K562 (cell line): ENCODE data around the gene CCT7. TPM values are rescaled to one million over a fixed set of nuclear protein-coding genes. Genes with fewer than 3 reads are reported as not detected.
A peak's percentile ranks its signal among the peaks of the same experiment; 100 is the strongest.

ENCODE experiments used
- ATAC-seq: fragments of 200-7000 bp; cut with Tn5 transposase; 3 replicates; pipeline ENCODE4 v1.9.1; 2020; ENCODE audit warnings: moderate library complexity
- BruUV-seq: library from RNA; stranded (reverse); fragments of 400-500 nt; replicated peaks from 2 replicates; lab custom pipeline; 2021; lab: Mats Ljungman, UMichigan
- CTCF ChIA-PET: fragments of 300-600 bp; formaldehyde crosslinking; extraction: SDS; loops from one replicate; lab custom pipeline; 2021; ENCODE audit warnings: low intra/inter-chr PET ratio; lab: Yijun Ruan, JAX
- POLR2A ChIA-PET: fragments of 300-600, 350-650 bp; sonication (Branson Sonifier 250); formaldehyde crosslinking; extraction: SDS; loops from one replicate; lab custom pipeline; 2021; ENCODE audit warnings: antibody characterized with exemption, inconsistent platforms; lab: Yijun Ruan, JAX
- DNase-seq, 4 experiments: peaks; one replicate each; pipeline versions ENCODE4 v3.0.0 to v3.0.0-alpha.2; 2011 to 2018; ENCODE audit warnings: low spot score in 3 of 4, mixed read lengths in 3 of 4; ENCODE audit errors: extremely low read depth in 1 of 4
- FAIRE-seq: peaks from 2 replicates; lab custom pipeline; 2011; peaks lifted over from hg19 to GRCh38; lab: Jason Lieb, UNC
- H2AFZ ChIP-seq: 2 replicates; pipeline ENCODE4 v1.6.0; 2011; ENCODE audit warnings: low read depth, low read length, control low read depth, inconsistent platforms
- H3K27ac ChIP-seq: fragments of 200-600 bp; 3 replicates; pipeline ENCODE4 v1.8.0; 2011; ENCODE audit warnings: low read depth, mild to moderate bottlenecking, control low read depth, inconsistent platforms, low read length, moderate library complexity, mixed read lengths; ENCODE audit errors: extremely low read depth
- H3K27me3 ChIP-seq, 2 experiments: fragments of 300-600 bp in 1 of 2; 2 replicates in 1 of 2; 3 replicates in 1 of 2; pipeline versions ENCODE4 v1.6.0 to v1.8.0; 2011; ENCODE audit warnings: inconsistent platforms in 2 of 2, low read length in 2 of 2, mild to moderate bottlenecking in 1 of 2, mixed read lengths in 1 of 2, moderate library complexity in 1 of 2; ENCODE audit not compliant: control insufficient read depth in 2 of 2, insufficient read depth in 2 of 2
- H3K36me3 ChIP-seq: fragments of 300-600 bp; 3 replicates; pipeline ENCODE4 v1.8.0; 2011; ENCODE audit warnings: mild to moderate bottlenecking, low read length, inconsistent platforms; ENCODE audit not compliant: control insufficient read depth, insufficient read depth
- H3K4me1 ChIP-seq, 2 experiments: fragments of 200-600 bp in 1 of 2; replicated peaks in 1 of 2; 2 replicates in 1 of 2; 3 replicates in 1 of 2; pipeline versions ENCODE4 v1.5.1 to v1.8.0; 2011; ENCODE audit warnings: inconsistent platforms in 2 of 2, low read length in 2 of 2, mild to moderate bottlenecking in 1 of 2, mixed read lengths in 1 of 2, moderate library complexity in 1 of 2; ENCODE audit not compliant: control insufficient read depth in 2 of 2, insufficient read depth in 2 of 2
- H3K4me2 ChIP-seq: 2 replicates; pipeline ENCODE4 v1.6.1; 2011; ENCODE audit warnings: low read length, control low read depth, inconsistent platforms, mixed read lengths; ENCODE audit not compliant: insufficient read depth
- H3K4me3 ChIP-seq: fragments of 200-600 bp; sonication (generic), shearing (Covaris generic); 2 replicates; pipeline ENCODE4 v1.5.1; 2016; ENCODE audit warnings: control low read depth, inconsistent platforms
- H3K79me2 ChIP-seq: fragments of 200-600 bp; 3 replicates; pipeline ENCODE4 v1.8.0; 2011; ENCODE audit warnings: low read length, inconsistent platforms; ENCODE audit not compliant: control insufficient read depth, insufficient read depth
- H3K9ac ChIP-seq, 2 experiments: 2 replicates each; pipeline versions ENCODE4 v1.6.0 to v1.6.1; 2011; ENCODE audit warnings: low read depth in 2 of 2, low read length in 2 of 2, control low read depth in 1 of 2, inconsistent platforms in 1 of 2, mild to moderate bottlenecking in 1 of 2, mixed read lengths in 1 of 2; ENCODE audit not compliant: insufficient read depth in 1 of 2
- H3K9me1 ChIP-seq: one replicate; pipeline ENCODE4 v1.6.0; 2011; ENCODE audit warnings: inconsistent platforms, mild to moderate bottlenecking, low read length, moderate library complexity; ENCODE audit not compliant: control insufficient read depth, insufficient read depth
- H3K9me3 ChIP-seq: replicated peaks from 2 replicates; pipeline ENCODE4 v1.5.1; 2011; ENCODE audit warnings: low read depth, low read length, inconsistent platforms; ENCODE audit not compliant: control insufficient read depth, insufficient read depth
- H4K20me1 ChIP-seq: replicated peaks from 2 replicates; pipeline ENCODE4 v1.6.1; 2011; ENCODE audit warnings: low read length, inconsistent platforms, mixed read lengths; ENCODE audit not compliant: control insufficient read depth, insufficient read depth
- BACH1 ChIP-seq: fragments of 200-800 bp; sonication (Bioruptor generic); IDR thresholded peaks from 2 replicates; pipeline ENCODE4 v1.6.1; 2016; ENCODE audit warnings: missing genetic modification characterization, missing compliant biosample characterization
- CXXC5 ChIP-seq: fragments of 250-450 bp; sonication (Bioruptor Pico); IDR thresholded peaks from 2 replicates; pipeline ENCODE4 v1.8.0; 2022; ENCODE audit warnings: inconsistent platforms, mild to moderate bottlenecking, moderate library complexity
- FOSL1 ChIP-seq: fragments of 200-800 bp; sonication (Bioruptor generic); conservative IDR thresholded peaks from 2 replicates; pipeline ENCODE4 v1.6.1; 2016; ENCODE audit warnings: missing genetic modification characterization, missing compliant biosample characterization
- HDAC1 ChIP-seq, 2 experiments: fragments of 450-650 bp; IDR thresholded peaks; 2 replicates each; pipeline ENCODE4 v1.6.1; 2016 to 2017; ENCODE audit warnings: inconsistent platforms in 1 of 2, mild to moderate bottlenecking in 1 of 2, moderate library complexity in 1 of 2
- IRF2 ChIP-seq: sonication (generic); formaldehyde crosslinking; IDR thresholded peaks from 2 replicates; pipeline ENCODE4 v1.8.1; 2022; ENCODE audit warnings: mild to moderate bottlenecking, missing genetic modification reagents
- JUND ChIP-seq, 2 experiments: IDR thresholded peaks; 2 replicates in 1 of 2; 3 replicates in 1 of 2; pipeline ENCODE4 v1.6.1; 2011; ENCODE audit warnings: borderline replicate concordance in 2 of 2, low read depth in 2 of 2, low read length in 2 of 2, improper control_type of control experiment in 1 of 2, missing biosample characterization in 1 of 2, missing genetic modification characterization in 1 of 2, missing genetic modification reagents in 1 of 2
- RFX1 ChIP-seq: fragments of 450-650 bp; IDR thresholded peaks from 2 replicates; pipeline ENCODE4 v1.6.1; 2016; ENCODE audit warnings: mild to moderate bottlenecking, moderate library complexity
- SRSF3 ChIP-seq: fragments of 200-400 bp; formaldehyde crosslinking; IDR thresholded peaks from 2 replicates; pipeline ENCODE4 v1.6.1; 2016; ENCODE audit warnings: mild to moderate bottlenecking, low read length, moderate library complexity; ENCODE audit not compliant: insufficient read depth
- TSC22D4 ChIP-seq: fragments of 450-650 bp; IDR thresholded peaks from 2 replicates; pipeline ENCODE4 v1.6.1; 2016; ENCODE audit warnings: missing genetic modification characterization, missing biosample characterization, control low read depth
- XRCC3 ChIP-seq: fragments of 450-650 bp; IDR thresholded peaks from 2 replicates; pipeline ENCODE4 v1.6.1; 2017; ENCODE audit warnings: mild to moderate bottlenecking, moderate library complexity
- ZBTB5 ChIP-seq: fragments of 450-650 bp; IDR thresholded peaks from 2 replicates; pipeline ENCODE4 v1.6.1; 2017; ENCODE audit warnings: antibody characterized with exemption
- ZNF239 ChIP-seq: fragments of 250-450 bp; sonication (Bioruptor Pico); IDR thresholded peaks from 2 replicates; pipeline ENCODE4 v1.4.0; 2020; ENCODE audit warnings: mild to moderate bottlenecking
- ZNF384 ChIP-seq: IDR thresholded peaks from 2 replicates; pipeline ENCODE4 v1.6.1; 2012; ENCODE audit warnings: low read depth, low read length, improper control_type of control experiment
- ZNF699 ChIP-seq: fragments of 250-450 bp; sonication (Bioruptor Pico); IDR thresholded peaks from 2 replicates; pipeline ENCODE4 v1.8.0; 2021; ENCODE audit warnings: mild to moderate bottlenecking, moderate library complexity; ENCODE audit not compliant: insufficient replicate concordance
- WGBS: fragments of 100-300 bp; shearing (Covaris generic); methylation state at CpG from one replicate; pipeline ENCODE4 v1.1.6; 2016; ENCODE audit warnings: low coverage, mixed read lengths; ENCODE audit not compliant: insufficient coverage; ENCODE audit errors: missing lambda C conversion rate; 5-methylcytosine and 5-hydroxymethylcytosine counted together
- in situ Hi-C: fragments of 300-500 bp; cut with MboI; formaldehyde crosslinking; loops from 4 replicates; pipeline ENCODE4 v1.15.0; 2018; ENCODE audit warnings: inconsistent platforms, mixed read lengths
- intact Hi-C: fragments of 100-400 bp; cut with micrococcal nuclease; formaldehyde crosslinking; loops from 2 replicates; pipeline ENCODE4 v1.14.2; 2022
- polyA plus RNA-seq, 8 experiments: library from polyadenylated mRNA; depleted of rRNA in 4 of 8; stranded (reverse) in 5 of 8; unstranded in 3 of 8; fragments of >200 nt; fragmentation: Nextera tagmentation in 2 of 8; fragmentation: Illumina TruSeq in 1 of 8; extraction: Ambion mirVana in 2 of 8; extraction: Trizol in 1 of 8; gene quantifications; 2 replicates each; pipeline versions ENCODE4 v1.2.1 to v1.2.3, GENCODE V29; 2011 to 2014; ENCODE audit warnings: inconsistent platforms in 1 of 8, missing spikeins in 1 of 8
- total RNA-seq, 7 experiments: library from RNA; depleted of rRNA in 6 of 7; stranded (reverse); fragments of >200 nt in 6 of 7; fragmentation: Illumina TruSeq in 2 of 7; extraction: Trizol in 2 of 7; gene quantifications; 2 replicates each; pipeline versions ENCODE4 v1.2.1 to v1.2.3, GENCODE V29; 2011 to 2021; ENCODE audit warnings: low replicate concordance in 1 of 7

Gene CCT7
- total and polyA plus RNA-seq, 9 of the 15 experiments (the other 6 are each of a cell fraction or from before 2014, with no cell fraction given): 326 to 856 (median 638) TPM

- in situ Hi-C loops: no loop called here
- Histone ChIP-seq H3K4me3 (no peak overlapping the region), H2AFZ (no peak overlapping the region), H3K4me1 (peaks cover 0 to 10% of the 10 kb centered on the region in 2 experiments; a peak in 3 of 5 replicates), H3K9me1 (no peaks in the 10 kb centered on the region)
- CTCF ChIA-PET: no interaction called here
- peak; percentile 48 for FAIRE-seq
- 0 out of 2 replicates have a peak, but pooled peaks have one; percentile 23 for TF ChIP-seq FOSL1 (tag)
- no peak for TF ChIP-seq SRSF3
- no peak for TF ChIP-seq IRF2 (CRISPR knock-in tag)
- no peak for TF ChIP-seq TSC22D4 (tag)
- TF ChIP-seq JUND (IDR thresholded peaks at IDR 0.05; ENCODE audit: borderline replicate concordance, low read depth, low read length): no peak
- peak; percentile 28; the same call in 1 of the 3 replicates for TF ChIP-seq JUND (tag; IDR thresholded peaks at IDR 0.05; ENCODE audit: borderline replicate concordance, low read depth, low read length)
- TF ChIP-seq ZNF699 (CRISPR knock-in tag): no peak
- no peak for TF ChIP-seq HDAC1 (IDR thresholded peaks at IDR 0.05)
- 0 out of 2 replicates have a peak, but pooled peaks have one; percentile 16 for TF ChIP-seq CXXC5 (CRISPR knock-in tag)
- TF ChIP-seq BACH1 (tag): no peak
- TF ChIP-seq XRCC3: no peak
- no peak for TF ChIP-seq RFX1
- TF ChIP-seq ZBTB5: no peak
- peak; percentile 41; the same call in 1 of the 2 replicates for TF ChIP-seq ZNF239
- peak; percentile 89 for TF ChIP-seq ZNF384
- TF ChIP-seq, all 486 proteins: peak for 5
- DNase-seq (peak in 1 of 4 experiments; percentile 20), ATAC-seq (peak; percentile 40)
- Histone ChIP-seq H3K27me3 (no peaks in the 10 kb centered on the region), H3K79me2 (peaks cover 64% of the 10 kb centered on the region), H3K4me2 (no peak overlapping the region), H3K36me3 (peaks cover 96% of the 10 kb centered on the region), H3K9me3 (no peaks in the 10 kb centered on the region), H4K20me1 (peaks cover 30% of the 10 kb centered on the region), H3K9ac (no peak overlapping the region), H3K27ac (peak overlapping the region; percentile 26; the same call in 1 of the 3 replicates)
- no TSS peak for BruUV-seq
- 31% methylated on average over 5 of the region's 5 CpGs for WGBS
- POLR2A ChIA-PET: interaction anchor here (0.6 to 4.1 kb wide), 6 partner anchors 8 to 84 kb away, joined by 3 to 24 read pairs (median 5); partner anchors contain the start of genes CCT7 and PRADC1
- intact Hi-C loops: no loop called here
Measured at GRCh38 chr2:73243884-73244570, 9.9 kb downstream of the CCT7 start.
